Thyroid gland (tissue), 4 donors: Measurements from ENCODE around the gene RIMKLB. TPM values are rescaled to one million over a fixed set of nuclear protein-coding genes. Genes with fewer than 3 reads are reported as not detected.
"Not testable (repeated sequence)": the region's sequence is repeated elsewhere in the genome, so short reads cannot be mapped to it uniquely, and the experiment has no call there.

ENCODE experiments used
- DNase-seq, 2 donors: peaks; one replicate each; pipeline ENCODE4 v3.0.0-alpha.2; 2019
- H3K27ac ChIP-seq, 3 donors: fragments of 200-600 bp; sonication (generic); 1 replicate in 2 of 3; 2 replicates in 1 of 3; pipeline ENCODE4 v1.5.1; 2016 to 2019; ENCODE audit warnings: mild to moderate bottlenecking in 1 of 3, moderate library complexity in 1 of 3
- H3K27me3 ChIP-seq: fragments of 200-600 bp; sonication (generic); one replicate; pipeline ENCODE4 v1.5.1; 2019
- H3K36me3 ChIP-seq, 2 donors: fragments of 200-600 bp; sonication (generic); one replicate each; pipeline ENCODE4 v1.5.1; 2016 to 2019
- H3K4me1 ChIP-seq, 2 donors: fragments of 200-600 bp; sonication (generic); one replicate each; pipeline ENCODE4 v1.5.1; 2017 to 2019
- H3K4me3 ChIP-seq, 3 donors: fragments of 200-600 bp; sonication (generic); replicated peaks in 1 of 3; 1 replicate in 2 of 3; 2 replicates in 1 of 3; pipeline ENCODE4 v1.5.1; 2016; ENCODE audit warnings: mild to moderate bottlenecking in 1 of 3
- H3K9me3 ChIP-seq: fragments of 200-600 bp; sonication (generic); one replicate; pipeline ENCODE4 v1.5.1; 2017
- CTCF ChIP-seq, 6 experiments: fragments of 200-600 bp in 3 of 6; fragments of 450-650 bp in 3 of 6; sonication (generic) in 3 of 6; IDR thresholded peaks; one replicate each; pipeline ENCODE4 v1.5.1; 2016 to 2019; ENCODE audit warnings: antibody characterized with exemption in 6 of 6, mild to moderate bottlenecking in 2 of 6, inconsistent platforms in 1 of 6, moderate library complexity in 1 of 6
- POLR2A ChIP-seq, 2 donors: fragments of 450-650 bp; IDR thresholded peaks; one replicate each; pipeline ENCODE4 v1.6.1; 2017; ENCODE audit warnings: antibody characterized with exemption in 2 of 2, mild to moderate bottlenecking in 2 of 2, moderate library complexity in 1 of 2
- WGBS, 2 donors: methylation state at CpG; one replicate each; pipeline ENCODE4 v1.1.5; 2017; 5-methylcytosine and 5-hydroxymethylcytosine counted together
- intact Hi-C: fragments of 100-400 bp; cut with DNase I; formaldehyde crosslinking; loops from one replicate; pipeline ENCODE4 v1.15.1; 2023
- total RNA-seq, 4 donors: library from RNA; depleted of rRNA; stranded (reverse); fragments of >200 nt; gene quantifications; one replicate each; pipeline ENCODE4 v1.2.3, GENCODE V29; 2016

The RIMKLB gene
- total RNA-seq, 4 donors from 2014 or later: 50.8 to 77.7 (median 64.1) TPM

GRCh38 chr12:8816448-8817050 is 118.8 kb downstream of the RIMKLB start:
- Histone ChIP-seq H3K4me1 (no peaks in the 10 kb centered on the region), H3K9me3 (no peaks in the 10 kb centered on the region), H3K27me3 (no peaks in the 10 kb centered on the region), H3K4me3 (no peak overlapping the region), H3K36me3 (no peaks in the 10 kb centered on the region), H3K27ac (no peak overlapping the region)
- intact Hi-C loops: no loop called here
- TF ChIP-seq CTCF (IDR thresholded peaks at IDR 0.05) (no peak), POLR2A (IDR thresholded peaks at IDR 0.05) (no peak)
- DNase-seq: no peak
- WGBS, 2 donors: 88 to 90% methylated on average over 3 of the region's 3 CpGs

- WGBS, 2 donors: 94 to 96% methylated on average over 1 of the region's 1 CpG
- H3K4me1 ChIP-seq: no peaks in the 10 kb centered on the region
- H3K36me3 ChIP-seq: no peaks in the 10 kb centered on the region
- no peaks in the 10 kb centered on the region for H3K9me3 ChIP-seq
- intact Hi-C loops: no loop called here
- no peak for DNase-seq
- H3K27me3 ChIP-seq: no peaks in the 10 kb centered on the region
- H3K4me3 ChIP-seq: no peak overlapping the region
- no peak overlapping the region for H3K27ac ChIP-seq
- no peak for TF ChIP-seq POLR2A (IDR thresholded peaks at IDR 0.05)
- no peak for TF ChIP-seq CTCF (IDR thresholded peaks at IDR 0.05)
These were observed 120.1 kb downstream of the RIMKLB start for GRCh38 chr12:8817856-8818255.

- Histone ChIP-seq H3K4me3 (no peak overlapping the region), H3K9me3 (no peaks in the 10 kb centered on the region), H3K27ac (no peak overlapping the region), H3K4me1 (peaks cover 0 to 2% of the 10 kb centered on the region in 2 donors), H3K27me3 (no peaks in the 10 kb centered on the region), H3K36me3 (no peaks in the 10 kb centered on the region)
- TF ChIP-seq POLR2A (IDR thresholded peaks at IDR 0.05) (no peak), CTCF (IDR thresholded peaks at IDR 0.05) (no peak)
- intact Hi-C loops: no loop called here
- no peak for DNase-seq
- 88 to 91% methylated on average over 2 of the region's 2 CpGs for WGBS, 2 donors
These were observed 120.7 kb downstream of the RIMKLB start for GRCh38 chr12:8818526-8818925.

GRCh38 chr12:8819666-8819980 is 121.8 kb downstream of the RIMKLB start:
- no peak for DNase-seq
- TF ChIP-seq POLR2A (IDR thresholded peaks at IDR 0.05) (no peak), CTCF (IDR thresholded peaks at IDR 0.05) (no peak)
- Histone ChIP-seq H3K9me3 (no peaks in the 10 kb centered on the region), H3K36me3 (no peaks in the 10 kb centered on the region), H3K4me1 (peaks cover 0 to 5% of the 10 kb centered on the region in 2 donors), H3K27me3 (no peaks in the 10 kb centered on the region), H3K4me3 (no peak overlapping the region), H3K27ac (no peak overlapping the region)
- intact Hi-C loops: no loop called here
- 36 to 43% methylated on average over 5 of the region's 5 CpGs for WGBS, 2 donors

GRCh38 chr12:8820676-8821407 is 123.1 kb downstream of the RIMKLB start:
- DNase-seq, intact Hi-C loops, H3K36me3 ChIP-seq, H3K9me3 ChIP-seq, H3K27ac ChIP-seq, H3K4me1 ChIP-seq, H3K27me3 ChIP-seq, H3K4me3 ChIP-seq: not testable (repeated sequence)
- WGBS, 2 donors: 88 to 89% methylated on average over 8 of the region's 8 CpGs
